PC-3 (cell line): ENCODE measurements around the gene PTPRF.

Source experiments
- EZH2phosphoT487 ChIP-seq: fragments of 300-600 bp; sonication (generic); IDR thresholded peaks from 2 replicates; pipeline ENCODE4 v1.6.1; 2018; ENCODE audit warnings: mild to moderate bottlenecking, antibody characterized with exemption, low read length, borderline replicate concordance
- TF ChIP-seq, protein P1 (sequence below): fragments of 300-600 bp; sonication (generic); conservative IDR thresholded peaks from 2 replicates; pipeline ENCODE4 v1.5.1; 2017; ENCODE audit warnings: antibody characterized with exemption, low read depth, mild to moderate bottlenecking, low read length

DNA sequence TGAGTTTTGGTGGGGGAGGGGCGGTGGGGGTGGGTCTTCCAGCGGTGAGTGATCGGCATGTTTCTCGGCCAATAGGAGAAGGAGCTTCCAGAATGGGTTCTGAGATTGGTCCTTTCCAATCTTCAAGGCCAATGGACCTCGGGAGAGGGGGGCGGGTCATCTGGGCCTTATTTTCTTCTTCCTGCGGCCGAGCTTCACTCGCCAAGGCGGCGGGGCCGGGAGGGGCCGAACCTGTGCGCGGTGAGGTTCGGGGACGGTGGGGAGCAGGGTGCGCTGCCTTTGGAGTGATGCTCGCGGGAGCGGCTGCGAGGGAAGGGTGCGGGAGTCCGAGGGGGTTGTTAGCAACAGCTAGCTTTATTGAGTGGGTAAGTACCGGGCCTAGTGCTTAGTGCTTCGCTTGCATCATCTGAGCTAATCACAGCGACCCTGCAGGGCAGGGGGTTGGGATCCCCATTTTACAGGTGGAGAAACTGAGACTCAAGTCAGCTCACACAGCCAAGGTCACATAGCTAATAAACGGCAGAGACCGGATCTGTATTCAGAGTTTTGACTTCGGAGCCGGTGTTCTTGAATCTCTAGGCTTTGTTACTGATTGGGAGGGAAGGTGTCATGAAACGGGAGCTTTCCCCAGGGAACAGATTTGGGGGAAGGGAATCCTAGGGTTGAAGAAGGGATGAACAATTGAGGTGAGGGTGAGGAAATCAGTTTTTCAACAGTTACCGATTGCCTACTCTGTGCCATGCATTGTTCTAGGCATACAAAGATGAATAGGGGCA is 119.8 kb downstream of the PTPRF start:
- TF ChIP-seq, protein P1, sequence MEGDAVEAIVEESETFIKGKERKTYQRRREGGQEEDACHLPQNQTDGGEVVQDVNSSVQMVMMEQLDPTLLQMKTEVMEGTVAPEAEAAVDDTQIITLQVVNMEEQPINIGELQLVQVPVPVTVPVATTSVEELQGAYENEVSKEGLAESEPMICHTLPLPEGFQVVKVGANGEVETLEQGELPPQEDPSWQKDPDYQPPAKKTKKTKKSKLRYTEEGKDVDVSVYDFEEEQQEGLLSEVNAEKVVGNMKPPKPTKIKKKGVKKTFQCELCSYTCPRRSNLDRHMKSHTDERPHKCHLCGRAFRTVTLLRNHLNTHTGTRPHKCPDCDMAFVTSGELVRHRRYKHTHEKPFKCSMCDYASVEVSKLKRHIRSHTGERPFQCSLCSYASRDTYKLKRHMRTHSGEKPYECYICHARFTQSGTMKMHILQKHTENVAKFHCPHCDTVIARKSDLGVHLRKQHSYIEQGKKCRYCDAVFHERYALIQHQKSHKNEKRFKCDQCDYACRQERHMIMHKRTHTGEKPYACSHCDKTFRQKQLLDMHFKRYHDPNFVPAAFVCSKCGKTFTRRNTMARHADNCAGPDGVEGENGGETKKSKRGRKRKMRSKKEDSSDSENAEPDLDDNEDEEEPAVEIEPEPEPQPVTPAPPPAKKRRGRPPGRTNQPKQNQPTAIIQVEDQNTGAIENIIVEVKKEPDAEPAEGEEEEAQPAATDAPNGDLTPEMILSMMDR = no peak
- no peak for TF ChIP-seq EZH2phosphoT487
